Activated naive CD4-positive, alpha-beta T cell treated with anti-CD3 and anti-CD28 coated beads, Interleukin-2, amount 50 U/mL, for 72 hours (primary cell): ENCODE measurements around the gene GALNT13. TPM values are rescaled to one million over a fixed set of nuclear protein-coding genes. Genes with fewer than 3 reads are reported as not detected.

Experiments used
- ATAC-seq, 2 donors: fragments of 150-1000 bp; cut with Tn5 transposase; 2 replicates each; pipeline ENCODE4 v1.10.0; 2021; ENCODE audit warnings: mild to moderate bottlenecking in 2 of 2, moderate library complexity in 2 of 2
- DNase-seq, 2 donors: peaks; one replicate each; pipeline ENCODE4 v3.0.0; 2021 to 2022; ENCODE audit warnings: low spot score in 2 of 2
- H3K27ac Mint-ChIP-seq, 2 donors: one replicate each; pipeline ENCODE4 v1.8.0; 2022; ENCODE audit warnings: mild to moderate bottlenecking in 2 of 2, mixed read lengths in 2 of 2
- H3K36me3 Mint-ChIP-seq, 2 donors: one replicate each; pipeline ENCODE4 v1.8.0; 2022; ENCODE audit warnings: mixed read lengths in 2 of 2
- H3K9me3 Mint-ChIP-seq, 2 donors: one replicate each; pipeline ENCODE4 v1.8.0; 2022; ENCODE audit warnings: mixed read lengths in 2 of 2
- total RNA-seq, 2 donors: library from RNA; stranded (reverse); gene quantifications; one replicate each; pipeline ENCODE4 v1.2.3, GENCODE V29; 2022

GALNT13 gene
- under 1 TPM in 1 of 2 donors, not detected in 1; 0.14 TPM for total RNA-seq

DNA sequence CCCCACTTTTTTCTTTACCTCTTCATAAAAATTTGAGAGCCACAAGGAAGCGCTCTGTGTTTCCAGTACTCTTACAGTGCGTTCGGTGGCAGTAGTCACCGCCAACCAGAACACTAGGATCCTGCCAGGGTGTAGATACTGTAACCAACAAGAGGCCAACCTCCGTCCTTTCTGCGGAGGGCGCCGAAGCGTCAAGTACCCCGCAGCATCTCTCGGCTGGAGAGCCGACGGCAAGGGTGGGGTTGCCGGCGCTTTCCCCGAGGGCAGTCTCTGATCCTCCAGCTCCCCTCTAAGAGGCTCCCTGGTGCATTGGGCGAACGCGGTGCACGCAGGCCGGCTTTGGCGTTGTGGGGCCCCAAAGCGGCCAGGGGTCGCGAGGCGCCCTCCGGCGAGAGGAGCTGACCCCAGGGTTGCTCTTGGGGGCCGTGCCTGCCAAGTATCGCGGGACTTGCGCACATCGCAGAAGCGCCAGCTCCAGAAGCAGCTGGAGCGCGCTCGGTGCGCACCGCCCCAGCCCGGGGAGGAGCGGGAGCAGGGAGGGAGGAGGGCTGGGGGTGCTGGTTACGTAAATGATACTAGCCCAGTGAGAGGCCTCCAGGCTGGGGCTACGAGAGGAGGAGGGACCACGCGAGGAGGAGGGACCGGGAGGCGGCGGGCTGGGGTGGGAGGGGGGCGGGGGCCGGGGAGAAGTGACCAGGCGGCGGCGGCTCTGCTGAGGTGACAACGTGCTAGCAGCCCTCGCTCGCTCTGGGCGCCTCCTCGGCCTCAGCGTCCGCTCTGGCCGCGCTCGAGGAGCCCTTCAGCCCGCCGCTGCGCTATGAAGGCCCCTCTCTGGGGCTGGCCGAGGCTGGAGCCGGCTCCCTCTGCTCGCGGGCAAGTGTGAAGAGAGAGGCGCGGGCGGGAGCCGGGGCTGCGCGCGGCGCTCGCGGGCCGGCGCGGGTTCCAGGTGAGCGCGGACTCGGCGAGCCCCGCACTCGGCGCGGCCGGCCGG lies at the start of gene GALNT13:
TSS of gene GALNT13 (plus strand) at position 692 of the 991 bp plus-strand sequence.
- H3K36me3 Mint-ChIP-seq: peaks cover 15 to 25% of the 10 kb centered on the region in 2 donors
- H3K27ac Mint-ChIP-seq: peak within 1 kb of the TSS in 1 of 2 donors; percentile 12
- H3K9me3 Mint-ChIP-seq: peaks cover 0 to 11% of the 10 kb centered on the region in 2 donors
- peak in 1 of 2 donors; percentile 40 for ATAC-seq
- DNase-seq: no peak

DNA sequence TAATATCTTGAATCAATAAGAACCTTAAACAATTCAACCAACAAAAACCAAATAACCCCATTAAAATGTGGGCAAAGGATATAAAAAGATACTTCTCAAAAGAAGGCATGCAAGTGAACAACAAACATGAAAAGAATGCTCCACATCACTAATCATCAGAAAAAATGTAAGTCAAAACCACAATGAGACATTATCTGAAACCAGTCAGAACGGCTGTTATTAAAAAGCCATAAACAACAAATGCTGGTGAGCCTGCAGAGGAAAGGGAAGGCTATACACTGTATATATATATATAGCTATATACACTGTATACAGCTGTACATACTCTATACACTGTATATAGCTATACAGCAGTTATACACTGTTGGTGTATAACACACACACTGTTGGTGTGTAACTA lies 47.8 kb upstream of the GALNT13 start:
- ATAC-seq (no peak), DNase-seq (no peak)
- no peak overlapping the region for H3K27ac Mint-ChIP-seq
- H3K9me3 Mint-ChIP-seq: peaks cover 18 to 23% of the 10 kb centered on the region in 2 donors
- H3K36me3 Mint-ChIP-seq: peaks cover 6 to 8% of the 10 kb centered on the region in 2 donors

DNA sequence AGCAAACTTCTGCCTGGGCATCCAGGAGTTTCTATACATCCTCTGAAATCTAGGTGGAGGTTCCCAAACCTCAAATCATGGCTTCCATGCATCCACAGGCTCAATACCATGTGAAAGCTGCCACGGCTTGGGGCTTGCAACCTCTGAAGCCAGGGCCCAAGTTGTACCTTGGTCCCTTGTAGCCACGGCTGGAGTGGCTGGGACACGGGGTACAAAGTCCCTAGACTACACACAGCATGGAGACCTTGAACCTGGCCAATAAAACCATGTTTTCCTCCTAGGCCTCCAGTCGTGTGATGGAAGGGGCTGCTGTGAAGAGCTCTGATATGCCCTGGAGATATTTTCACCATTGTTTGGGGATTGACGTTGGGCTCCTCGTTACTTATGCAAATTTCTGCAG lies 43.4 kb upstream of the GALNT13 start:
- Mint-ChIP-seq H3K27ac (no peak overlapping the region), H3K9me3 (peaks cover 30 to 38% of the 10 kb centered on the region in 2 donors), H3K36me3 (peaks cover 4 to 8% of the 10 kb centered on the region in 2 donors)
- ATAC-seq: no peak
- DNase-seq: no peak

DNA sequence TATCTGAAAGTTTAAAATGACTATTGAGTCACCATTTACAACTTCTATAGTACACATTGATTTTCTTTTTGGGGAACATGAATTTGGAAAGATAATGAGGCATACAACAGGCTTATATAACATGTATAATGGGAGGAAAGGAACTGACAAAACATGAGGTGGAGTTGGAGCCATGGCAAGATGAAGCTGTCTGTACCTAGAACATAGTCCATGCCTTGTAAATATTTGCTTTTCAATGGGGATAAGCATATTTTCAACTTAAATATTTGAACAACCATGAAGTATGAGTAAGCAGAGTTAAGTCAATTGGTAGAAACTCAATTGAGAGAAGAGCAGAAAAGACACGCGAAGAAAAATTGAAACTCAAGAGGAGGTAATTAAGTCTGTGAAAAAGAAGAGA lies 37.1 kb upstream of the GALNT13 start:
- DNase-seq (no peak), ATAC-seq (no peak)
- Mint-ChIP-seq H3K27ac (no peak overlapping the region), H3K9me3 (peaks cover 10 to 12% of the 10 kb centered on the region in 2 donors), H3K36me3 (no peaks in the 10 kb centered on the region)

DNA sequence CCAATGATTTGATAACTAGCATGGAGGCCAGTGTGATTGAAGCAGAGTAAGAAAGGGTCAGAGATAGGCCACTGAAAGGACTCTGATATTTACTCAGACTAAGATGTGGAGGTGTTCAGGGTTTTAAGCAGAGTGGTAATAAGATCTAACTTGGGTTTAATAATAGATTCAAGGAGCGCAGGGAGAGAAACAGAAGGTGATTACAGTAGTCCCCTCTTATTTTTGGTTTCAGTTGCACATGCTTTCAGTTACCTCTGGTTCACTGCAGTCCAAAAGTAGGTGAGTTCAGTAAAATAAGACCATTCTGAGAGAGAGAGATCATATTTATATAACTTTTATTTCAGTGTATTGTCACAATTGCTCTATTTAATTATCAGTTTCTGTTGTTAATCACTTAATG lies 13.5 kb upstream of the GALNT13 start:
- no peak for DNase-seq
- H3K36me3 Mint-ChIP-seq: no peaks in the 10 kb centered on the region
- H3K9me3 Mint-ChIP-seq: peaks cover 4 to 13% of the 10 kb centered on the region in 2 donors
- ATAC-seq: no peak
- no peak overlapping the region for H3K27ac Mint-ChIP-seq

DNA sequence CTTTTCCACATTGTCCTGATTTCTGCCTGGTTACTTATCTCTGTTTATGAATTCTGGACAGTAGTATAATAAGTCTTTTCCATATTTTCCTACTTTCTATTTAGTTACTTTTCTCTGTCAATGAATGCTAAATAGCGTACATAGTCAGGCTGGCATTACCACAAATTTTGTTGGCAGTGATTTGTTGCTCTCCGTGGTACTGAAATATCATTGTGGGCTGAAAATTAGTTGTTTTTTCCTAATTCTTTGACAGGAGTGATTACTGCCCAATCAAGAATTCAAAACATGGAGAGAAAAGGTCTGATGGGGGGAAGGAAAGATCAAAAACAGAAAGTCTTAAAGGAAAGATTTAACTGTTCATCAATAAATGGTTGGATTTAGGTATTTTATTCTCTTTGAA lies 7.7 kb upstream of the GALNT13 start:
- Mint-ChIP-seq H3K9me3 (peaks cover 4 to 5% of the 10 kb centered on the region in 2 donors), H3K36me3 (no peaks in the 10 kb centered on the region), H3K27ac (no peak overlapping the region)
- no peak for ATAC-seq
- no peak for DNase-seq

DNA sequence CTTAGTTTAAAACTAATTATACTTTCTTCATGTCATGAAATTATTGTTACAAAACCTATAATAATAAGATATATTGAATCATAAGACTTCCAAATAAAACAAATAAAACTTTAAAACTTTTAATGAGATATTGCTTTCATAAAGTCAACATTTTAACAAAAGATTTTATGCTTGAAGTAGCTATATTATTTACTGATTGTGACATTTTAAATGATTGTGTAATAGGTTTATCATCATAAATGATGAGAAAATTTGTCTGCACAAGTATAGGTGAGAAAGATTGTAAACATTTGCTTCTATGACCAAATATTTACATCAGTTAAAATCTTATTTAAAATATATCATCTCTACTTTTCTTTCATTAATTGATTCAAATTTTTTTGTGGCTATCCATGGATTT lies 5.1 kb upstream of the GALNT13 start:
- ATAC-seq (no peak), DNase-seq (no peak)
- peaks cover 5 to 7% of the 10 kb centered on the region in 2 donors for H3K9me3 Mint-ChIP-seq
- H3K36me3 Mint-ChIP-seq: peaks cover 0 to 7% of the 10 kb centered on the region in 2 donors
- H3K27ac Mint-ChIP-seq: no peak overlapping the region

DNA sequence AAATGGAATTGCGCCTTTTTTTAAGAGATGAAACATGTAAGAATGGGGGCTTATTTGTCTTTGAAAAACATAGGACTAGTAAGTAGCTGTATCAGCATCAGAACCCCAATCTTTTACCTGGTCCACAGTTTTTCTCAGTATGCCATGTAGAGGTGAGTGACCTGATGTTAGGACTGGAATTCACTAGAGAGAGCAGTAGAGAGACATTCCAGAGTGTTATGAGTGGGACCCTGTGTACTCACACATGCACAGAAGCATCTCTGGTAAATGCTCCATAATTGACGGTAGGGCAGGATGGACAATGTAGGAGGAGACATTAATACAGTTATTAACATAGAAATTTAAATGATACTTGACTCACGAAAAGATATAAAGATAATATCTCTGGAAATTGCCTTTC lies 1.4 kb upstream of the GALNT13 start:
- H3K27ac Mint-ChIP-seq: no peak overlapping the region
- no peak for ATAC-seq
- no peak for DNase-seq
- H3K9me3 Mint-ChIP-seq: peaks cover 0 to 11% of the 10 kb centered on the region in 2 donors
- peaks cover 15 to 25% of the 10 kb centered on the region in 2 donors for H3K36me3 Mint-ChIP-seq

DNA sequence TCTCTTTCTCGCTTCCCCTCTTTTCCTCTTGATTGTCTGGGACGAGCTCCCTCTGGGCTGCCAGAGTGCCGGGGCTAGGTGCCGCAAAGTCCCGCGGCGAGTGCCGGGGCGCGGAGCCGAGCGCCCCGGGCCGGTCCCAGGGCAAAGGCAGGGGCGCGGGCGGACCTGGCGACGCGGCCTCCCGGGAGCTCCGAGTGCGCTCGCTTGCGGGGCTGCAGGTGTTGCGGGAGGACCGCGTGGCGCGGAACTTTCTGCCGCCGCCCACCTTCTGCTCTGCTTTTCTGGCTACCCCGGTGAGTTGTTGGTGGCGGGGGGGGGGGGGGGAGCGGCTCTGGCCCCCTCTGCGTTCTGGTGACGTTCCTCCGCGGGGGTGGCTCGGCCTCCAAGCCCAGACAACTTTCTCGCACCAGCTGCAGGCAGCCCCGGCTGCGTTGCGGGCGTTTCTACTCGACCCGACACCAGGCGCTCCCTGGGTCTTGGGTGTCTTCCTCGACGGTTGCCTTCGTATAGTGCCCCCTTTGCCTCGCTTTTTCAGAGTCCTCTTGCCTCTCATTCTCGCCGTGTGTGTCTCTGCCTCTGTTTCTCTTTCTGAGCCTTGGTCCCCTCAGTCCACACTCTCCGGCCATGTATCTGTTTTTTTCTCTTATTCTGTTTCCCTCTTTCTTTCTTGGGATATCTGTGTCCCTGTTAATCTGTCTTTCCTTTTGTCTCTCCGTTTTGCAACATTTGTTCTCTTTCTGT lies 759 bp downstream of the GALNT13 start:
- peak overlapping the region in 1 of 2 donors; percentile 12 for H3K27ac Mint-ChIP-seq

DNA sequence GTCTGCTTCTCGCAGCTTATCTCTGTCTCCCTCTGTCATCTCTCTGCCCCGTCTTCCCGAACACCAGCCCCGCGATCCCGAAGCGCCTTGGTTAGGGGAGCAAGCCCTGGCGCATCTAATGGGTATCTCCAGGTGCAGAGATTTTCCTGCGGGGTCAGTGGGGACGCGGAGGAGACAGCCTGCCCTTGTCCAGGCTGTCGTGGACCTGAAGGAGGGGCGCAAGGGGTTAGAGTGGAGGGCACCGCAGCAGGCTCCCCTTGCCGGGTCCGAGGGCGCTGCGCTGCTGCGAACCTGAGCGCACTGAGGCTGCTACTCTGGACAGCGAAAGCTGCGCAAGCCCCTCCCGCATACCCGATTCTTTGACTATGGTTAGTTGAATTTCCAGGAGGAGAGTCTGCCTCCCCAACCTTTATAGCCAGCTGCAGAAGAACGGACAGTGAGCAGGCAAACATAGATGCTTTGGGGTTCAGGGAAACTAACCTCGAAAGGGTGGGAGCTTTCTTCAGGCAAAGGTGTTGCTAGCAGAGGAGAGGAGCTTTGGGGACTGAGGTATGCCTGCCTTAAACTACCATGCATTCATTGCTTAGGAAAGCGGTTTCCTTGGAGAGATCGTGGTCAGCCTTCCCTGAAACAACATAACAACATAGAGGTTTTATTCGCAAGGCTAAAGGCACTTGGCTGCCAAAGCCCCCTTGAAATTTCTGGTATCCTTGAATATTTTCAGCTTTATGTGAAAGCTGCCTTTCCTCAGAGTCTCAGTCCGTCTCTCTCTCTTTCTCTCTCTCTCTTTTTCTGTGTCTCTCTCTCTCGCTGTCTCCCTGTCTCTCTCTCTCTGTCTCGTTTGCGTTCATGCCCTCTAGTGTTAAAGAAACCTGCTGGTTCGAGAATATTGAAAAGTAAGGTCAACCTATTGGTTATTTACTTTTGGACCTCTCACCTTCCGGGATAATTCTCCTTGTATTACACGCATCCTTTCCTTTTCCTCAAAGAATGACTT lies 1.6 kb downstream of the GALNT13 start:
- DNase-seq: no peak

More for the DNA sequence above, 759 bp downstream of the GALNT13 start:
- Mint-ChIP-seq H3K9me3 (peaks cover 0 to 11% of the 10 kb centered on the region in 2 donors), H3K36me3 (peaks cover 15 to 25% of the 10 kb centered on the region in 2 donors)
- no peak for DNase-seq
- ATAC-seq: no peak

DNA sequence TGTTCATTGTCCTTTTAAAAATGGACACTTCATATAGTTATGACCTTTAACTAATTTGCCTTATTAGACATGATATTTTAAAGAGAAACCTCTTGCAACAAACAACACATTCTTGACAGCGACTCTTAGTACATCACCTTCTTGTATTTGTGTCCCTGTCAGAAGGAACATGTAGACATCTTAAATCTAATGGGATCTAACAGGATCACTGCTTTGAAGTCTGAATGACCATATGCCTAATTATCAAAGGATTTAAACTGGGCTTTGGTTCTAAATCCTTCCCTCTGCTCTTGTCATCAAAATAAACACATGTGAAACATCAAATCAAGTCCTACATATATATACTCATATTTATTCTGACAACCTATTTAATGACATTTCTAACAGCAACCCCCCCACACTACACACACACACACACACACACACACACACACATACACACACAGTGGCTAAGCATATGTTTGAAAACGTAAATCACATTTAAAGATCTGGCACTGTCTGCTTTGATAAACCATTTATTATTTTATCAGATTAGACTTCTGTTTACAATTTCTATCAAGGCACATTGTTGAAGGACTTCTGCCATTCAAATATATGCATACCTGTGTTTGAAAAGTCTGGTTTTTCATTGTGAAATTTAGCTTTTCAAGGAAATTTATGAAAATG lies 4.2 kb downstream of the GALNT13 start:
- DNase-seq (no peak), ATAC-seq (no peak)
- Mint-ChIP-seq H3K9me3 (peaks cover 0 to 9% of the 10 kb centered on the region in 2 donors), H3K36me3 (peaks cover 15 to 22% of the 10 kb centered on the region in 2 donors), H3K27ac (no peak overlapping the region)

More for the DNA sequence above, 1.6 kb downstream of the GALNT13 start:
- no peak for ATAC-seq
- Mint-ChIP-seq H3K36me3 (peaks cover 15 to 25% of the 10 kb centered on the region in 2 donors), H3K27ac (peak overlapping the region in 1 of 2 donors; percentile 12), H3K9me3 (peaks cover 0 to 11% of the 10 kb centered on the region in 2 donors)

DNA sequence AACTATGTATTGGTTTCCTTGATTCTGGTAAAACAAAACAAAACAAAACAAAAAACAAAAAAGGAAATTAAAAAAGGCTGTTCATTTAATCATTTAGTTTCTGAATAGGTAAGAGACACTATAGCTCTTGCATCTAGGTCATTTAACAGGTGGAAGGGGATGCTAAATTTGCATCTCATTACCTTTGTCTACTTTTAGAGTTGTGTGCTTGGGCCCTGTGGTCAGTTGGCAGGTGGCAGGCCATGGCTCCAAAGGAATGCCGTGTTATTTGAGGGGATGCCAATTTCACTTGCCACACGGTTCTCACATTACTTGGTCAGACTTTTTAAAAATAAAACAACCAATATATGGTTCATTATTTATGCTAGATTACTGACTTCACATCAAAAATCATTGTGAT lies 9.2 kb downstream of the GALNT13 start:
- H3K36me3 Mint-ChIP-seq: no peaks in the 10 kb centered on the region

DNA sequence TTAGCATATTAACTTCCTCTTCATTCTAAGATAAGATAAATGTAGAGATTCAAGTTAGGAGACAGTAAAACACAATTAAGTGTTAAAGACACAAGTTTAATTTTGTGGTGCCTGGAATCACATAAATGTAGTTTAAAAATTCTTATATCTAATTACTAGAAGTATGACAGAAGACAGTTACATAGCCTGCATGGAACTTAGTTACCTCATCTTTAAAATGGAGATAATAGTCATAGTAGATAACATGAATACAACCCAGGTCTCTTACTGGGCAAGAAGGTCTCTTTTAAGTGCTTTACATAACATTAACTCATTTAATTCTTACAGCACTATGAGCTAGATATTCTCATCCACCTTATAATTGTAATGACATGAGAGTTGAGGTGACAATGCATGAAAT lies 15.1 kb downstream of the GALNT13 start:
- no peak for DNase-seq
- ATAC-seq: no peak
- H3K27ac Mint-ChIP-seq: no peak overlapping the region
- no peaks in the 10 kb centered on the region for H3K36me3 Mint-ChIP-seq
- H3K9me3 Mint-ChIP-seq: peaks cover 0 to 10% of the 10 kb centered on the region in 2 donors

More for the DNA sequence above, 9.2 kb downstream of the GALNT13 start:
- DNase-seq (no peak), ATAC-seq (no peak)
- Mint-ChIP-seq H3K9me3 (peaks cover 0 to 6% of the 10 kb centered on the region in 2 donors), H3K27ac (no peak overlapping the region)

DNA sequence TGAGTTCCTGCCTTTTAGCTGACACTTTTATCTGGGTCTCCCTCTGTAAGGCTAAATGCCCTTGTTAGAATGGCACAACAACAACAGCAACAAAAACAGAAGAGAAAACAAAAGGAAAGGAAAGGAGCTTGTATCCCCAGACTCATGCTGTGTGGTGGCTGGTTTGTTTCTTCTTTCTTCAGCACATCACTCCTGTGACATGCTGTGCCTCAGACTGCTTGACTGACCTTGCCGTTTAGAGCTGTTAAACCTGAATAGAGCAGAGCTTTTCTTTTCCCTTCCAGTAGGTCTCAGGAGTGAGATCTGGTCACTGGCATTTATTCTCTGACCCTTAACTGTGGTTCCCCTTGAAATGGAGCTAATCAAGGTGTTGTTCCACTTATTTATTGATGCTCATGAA lies 18.9 kb downstream of the GALNT13 start:
- Mint-ChIP-seq H3K27ac (no peak overlapping the region), H3K9me3 (peaks cover 7 to 12% of the 10 kb centered on the region in 2 donors), H3K36me3 (no peaks in the 10 kb centered on the region)
- no peak for ATAC-seq
- no peak for DNase-seq

DNA sequence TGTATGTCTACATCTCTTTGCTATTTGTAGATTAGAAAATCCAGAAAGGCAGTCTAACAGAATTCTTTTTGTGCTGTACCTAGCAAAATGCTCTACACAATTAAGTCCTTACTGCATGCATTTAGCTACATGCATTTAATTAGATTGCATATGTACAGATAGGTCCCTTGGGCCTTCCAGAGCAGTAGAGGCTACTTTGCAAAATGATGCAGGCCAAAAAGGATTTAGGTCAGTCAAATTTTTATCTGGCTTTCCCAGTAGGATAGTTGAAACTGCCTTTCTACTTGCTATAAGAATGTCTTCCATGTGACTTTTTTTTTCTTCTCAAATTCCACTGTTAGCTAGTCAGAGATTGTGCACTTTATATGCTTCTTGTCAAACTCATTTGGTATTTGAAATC lies 19.3 kb downstream of the GALNT13 start:
- Mint-ChIP-seq H3K36me3 (no peaks in the 10 kb centered on the region), H3K27ac (no peak overlapping the region), H3K9me3 (peaks cover 4 to 12% of the 10 kb centered on the region in 2 donors)
- ATAC-seq (no peak), DNase-seq (no peak)
